Activated CD4-positive, alpha-beta T cell treated with anti-CD3 and anti-CD28 coated beads for 36 hours (primary cell): ENCODE data around the gene SLC28A2. TPM values are rescaled to one million over a fixed set of nuclear protein-coding genes. Genes with fewer than 3 reads are reported as not detected.

Experiments
- ATAC-seq: fragments of 200-7000 bp; cut with Tn5 transposase; one replicate; pipeline ENCODE4 v1.10.0; 2021; ENCODE audit warnings: mild to moderate bottlenecking, moderate library complexity
- CTCF ChIA-PET: fragments of 350-600 bp; sonication (Branson Sonifier 250); formaldehyde crosslinking; loops from one replicate; lab custom pipeline; 2021; ENCODE audit warnings: antibody characterized with exemption; lab: Charles Lee
- POLR2A ChIA-PET: fragments of 350-600 bp; sonication (Branson Sonifier 250); formaldehyde crosslinking; loops from one replicate; lab custom pipeline; 2021; ENCODE audit warnings: antibody characterized with exemption, inconsistent platforms; lab: Charles Lee
- DNase-seq: peaks from one replicate; pipeline ENCODE4 v3.0.0-alpha.2; 2020
- H3K27ac Mint-ChIP-seq: one replicate; pipeline ENCODE4 v1.8.0; 2021; ENCODE audit warnings: mixed read lengths
- H3K27me3 Mint-ChIP-seq: one replicate; pipeline ENCODE4 v1.8.0; 2021; ENCODE audit warnings: mixed read lengths
- H3K36me3 Mint-ChIP-seq: one replicate; pipeline ENCODE4 v1.8.0; 2021; ENCODE audit warnings: low read depth, mixed read lengths
- H3K4me1 Mint-ChIP-seq: one replicate; pipeline ENCODE4 v1.8.0; 2021; ENCODE audit warnings: mixed read lengths
- H3K4me3 Mint-ChIP-seq: one replicate; pipeline ENCODE4 v1.8.0; 2021; ENCODE audit warnings: mild to moderate bottlenecking, moderate library complexity, mixed read lengths
- H3K9me3 Mint-ChIP-seq: one replicate; pipeline ENCODE4 v1.8.0; 2021; ENCODE audit warnings: low read depth, mixed read lengths
- intact Hi-C, 2 experiments: fragments of 100-400 bp; cut with DNase I in 1 of 2; cut with micrococcal nuclease in 1 of 2; formaldehyde crosslinking; loops; one replicate each; pipeline versions ENCODE4 v1.14.2 to v1.15.1; 2022 to 2024; cut with DNase I, micrococcal nuclease
- total RNA-seq, 2 experiments: library from RNA; stranded (reverse); gene quantifications; one replicate each; pipeline ENCODE4 v1.2.3, GENCODE V29; 2021

The SLC28A2 gene
- total RNA-seq, 2 experiments from 2014 or later = not detected

- Mint-ChIP-seq H3K36me3 (no peaks in the 10 kb centered on the region), H3K9me3 (no peaks in the 10 kb centered on the region), H3K4me1 (no peaks in the 10 kb centered on the region), H3K4me3 (no peak overlapping the region), H3K27me3 (no peaks in the 10 kb centered on the region), H3K27ac (no peak overlapping the region)
- ATAC-seq (no peak), DNase-seq (no peak)
- intact Hi-C loops = no loop called here
- POLR2A ChIA-PET = no interaction called here
- CTCF ChIA-PET = no interaction called here
Measured at GRCh38 chr15:45263854-45264253, 11.8 kb downstream of the SLC28A2 start.

GRCh38 chr15:45265506-45265905, 13.5 kb downstream of the SLC28A2 start:
- H3K36me3 Mint-ChIP-seq = no peaks in the 10 kb centered on the region
- intact Hi-C loops = no loop called here
- CTCF ChIA-PET = no interaction called here

GRCh38 chr15:45268135-45268534, 16.1 kb downstream of the SLC28A2 start:
- DNase-seq (peak; percentile 24), ATAC-seq (no peak)
- intact Hi-C loops = no loop called here
- no peaks in the 10 kb centered on the region for H3K4me1 Mint-ChIP-seq
- POLR2A ChIA-PET = no interaction called here
- no peaks in the 10 kb centered on the region for H3K9me3 Mint-ChIP-seq
- no peaks in the 10 kb centered on the region for H3K36me3 Mint-ChIP-seq
- H3K27me3 Mint-ChIP-seq = no peaks in the 10 kb centered on the region
- CTCF ChIA-PET = interaction anchor here (0.8 kb wide), 1 partner anchor 95 kb away, joined by 3 read pairs; no protein-coding TSS in a partner anchor
- no peak overlapping the region for H3K27ac Mint-ChIP-seq
- H3K4me3 Mint-ChIP-seq = no peak overlapping the region

More at GRCh38 chr15:45265506-45265905, 13.5 kb downstream of the SLC28A2 start:
- Mint-ChIP-seq H3K9me3 (no peaks in the 10 kb centered on the region), H3K27ac (no peak overlapping the region), H3K4me1 (no peaks in the 10 kb centered on the region), H3K4me3 (no peak overlapping the region), H3K27me3 (no peaks in the 10 kb centered on the region)
- POLR2A ChIA-PET = no interaction called here
- DNase-seq (no peak), ATAC-seq (no peak)

- H3K27ac Mint-ChIP-seq = no peak overlapping the region
- POLR2A ChIA-PET = no interaction called here
Measured at GRCh38 chr15:45274636-45275380, 22.8 kb downstream of the SLC28A2 start.

GRCh38 chr15:45276831-45277230, 24.8 kb downstream of the SLC28A2 start:
- intact Hi-C loops = no loop called here
- H3K36me3 Mint-ChIP-seq = peaks cover 2% of the 10 kb centered on the region

More at GRCh38 chr15:45274636-45275380, 22.8 kb downstream of the SLC28A2 start:
- ATAC-seq (no peak), DNase-seq (no peak)
- Mint-ChIP-seq H3K9me3 (no peaks in the 10 kb centered on the region), H3K36me3 (peaks cover 2% of the 10 kb centered on the region), H3K4me1 (peaks cover 13% of the 10 kb centered on the region), H3K4me3 (no peak overlapping the region), H3K27me3 (no peaks in the 10 kb centered on the region)
- intact Hi-C loops = no loop called here
- CTCF ChIA-PET = interaction anchor here (0.6 to 1.6 kb wide), 6 partner anchors 14 to 143 kb away, joined by 3 to 5 read pairs (median 3); no protein-coding TSS in a partner anchor

GRCh38 chr15:45279024-45279698, 27.1 kb downstream of the SLC28A2 start:
- Mint-ChIP-seq H3K9me3 (no peaks in the 10 kb centered on the region), H3K4me1 (peaks cover 18% of the 10 kb centered on the region), H3K36me3 (peaks cover 2% of the 10 kb centered on the region), H3K4me3 (peak overlapping the region; percentile 83), H3K27ac (peak overlapping the region; percentile 83), H3K27me3 (peaks cover 1% of the 10 kb centered on the region)
- peak; percentile 97 for DNase-seq
- CTCF ChIA-PET = interaction anchor here (0.7 to 1.1 kb wide), 4 partner anchors 9 to 123 kb away, joined by 3 read pairs; a partner anchor contains a TSS
- intact Hi-C loops = loop anchor here (1.0 to 2.0 kb wide), 11 partner anchors 74 to 308 kb away; partner anchors contain the start of genes BLOC1S6 (in 1 of the 2), GATM (in 1 of the 2) and SORD (in 1 of the 2)
- POLR2A ChIA-PET = interaction anchor here (1.0 kb wide), 1 partner anchor 123 kb away, joined by 4 read pairs; a partner anchor contains a TSS
- peak; percentile 100 for ATAC-seq

More at GRCh38 chr15:45276831-45277230, 24.8 kb downstream of the SLC28A2 start:
- Mint-ChIP-seq H3K27ac (no peak overlapping the region), H3K27me3 (no peaks in the 10 kb centered on the region), H3K9me3 (no peaks in the 10 kb centered on the region), H3K4me1 (peaks cover 18% of the 10 kb centered on the region), H3K4me3 (no peak overlapping the region)
- DNase-seq = no peak
- ChIA-PET CTCF (interaction anchor here (0.8 to 1.4 kb wide), 5 partner anchors 72 to 121 kb away, joined by 3 to 7 read pairs (median 3); no protein-coding TSS in a partner anchor), POLR2A (no interaction called here)
- no peak for ATAC-seq

- no peak overlapping the region for H3K4me3 Mint-ChIP-seq
- ATAC-seq = no peak
- H3K4me1 Mint-ChIP-seq = no peaks in the 10 kb centered on the region
- intact Hi-C loops = no loop called here
- H3K9me3 Mint-ChIP-seq = no peaks in the 10 kb centered on the region
- CTCF ChIA-PET = no interaction called here
- H3K27me3 Mint-ChIP-seq = peaks cover 4% of the 10 kb centered on the region
- H3K36me3 Mint-ChIP-seq = no peaks in the 10 kb centered on the region
- POLR2A ChIA-PET = no interaction called here
- no peak overlapping the region for H3K27ac Mint-ChIP-seq
- DNase-seq = no peak
Measured at GRCh38 chr15:45285413-45285812, 33.4 kb downstream of the SLC28A2 start.

- no peaks in the 10 kb centered on the region for H3K9me3 Mint-ChIP-seq
- no peak overlapping the region for H3K27ac Mint-ChIP-seq
- CTCF ChIA-PET = interaction anchor here (0.6 to 0.7 kb wide), 2 partner anchors 66 to 1818 kb away, joined by 3 read pairs; no protein-coding TSS in a partner anchor
- ATAC-seq (no peak), DNase-seq (no peak)
- no peaks in the 10 kb centered on the region for H3K4me1 Mint-ChIP-seq
- POLR2A ChIA-PET = no interaction called here
- intact Hi-C loops = no loop called here
- peaks cover 4% of the 10 kb centered on the region for H3K27me3 Mint-ChIP-seq
- H3K36me3 Mint-ChIP-seq = no peaks in the 10 kb centered on the region
- H3K4me3 Mint-ChIP-seq = no peak overlapping the region
Measured at GRCh38 chr15:45287390-45287956, 35.4 kb downstream of the SLC28A2 start.

GRCh38 chr15:45288947-45289346, 36.9 kb downstream of the SLC28A2 start:
- no peaks in the 10 kb centered on the region for H3K4me1 Mint-ChIP-seq
- intact Hi-C loops = no loop called here
- CTCF ChIA-PET = interaction anchor here (0.8 kb wide), 1 partner anchor 13 kb away, joined by 3 read pairs; no protein-coding TSS in a partner anchor
- H3K9me3 Mint-ChIP-seq = no peaks in the 10 kb centered on the region
- POLR2A ChIA-PET = no interaction called here
- no peak overlapping the region for H3K4me3 Mint-ChIP-seq
- ATAC-seq (no peak), DNase-seq (no peak)
- H3K36me3 Mint-ChIP-seq = no peaks in the 10 kb centered on the region
- no peak overlapping the region for H3K27ac Mint-ChIP-seq
- H3K27me3 Mint-ChIP-seq = peaks cover 4% of the 10 kb centered on the region

- Mint-ChIP-seq H3K4me3 (no peak overlapping the region), H3K27ac (no peak overlapping the region), H3K36me3 (no peaks in the 10 kb centered on the region), H3K27me3 (peaks cover 9% of the 10 kb centered on the region), H3K4me1 (no peaks in the 10 kb centered on the region), H3K9me3 (peaks cover 5% of the 10 kb centered on the region)
- ChIA-PET POLR2A (no interaction called here), CTCF (interaction anchor here (1.3 kb wide), 1 partner anchor 8 kb away, joined by 4 read pairs; no protein-coding TSS in a partner anchor)
- intact Hi-C loops = no loop called here
- no peak for ATAC-seq
- DNase-seq = no peak
Measured at GRCh38 chr15:45291822-45292582, 40.0 kb downstream of the SLC28A2 start.
